Measurements from ENCODE around the gene OPCML.

DNA sequence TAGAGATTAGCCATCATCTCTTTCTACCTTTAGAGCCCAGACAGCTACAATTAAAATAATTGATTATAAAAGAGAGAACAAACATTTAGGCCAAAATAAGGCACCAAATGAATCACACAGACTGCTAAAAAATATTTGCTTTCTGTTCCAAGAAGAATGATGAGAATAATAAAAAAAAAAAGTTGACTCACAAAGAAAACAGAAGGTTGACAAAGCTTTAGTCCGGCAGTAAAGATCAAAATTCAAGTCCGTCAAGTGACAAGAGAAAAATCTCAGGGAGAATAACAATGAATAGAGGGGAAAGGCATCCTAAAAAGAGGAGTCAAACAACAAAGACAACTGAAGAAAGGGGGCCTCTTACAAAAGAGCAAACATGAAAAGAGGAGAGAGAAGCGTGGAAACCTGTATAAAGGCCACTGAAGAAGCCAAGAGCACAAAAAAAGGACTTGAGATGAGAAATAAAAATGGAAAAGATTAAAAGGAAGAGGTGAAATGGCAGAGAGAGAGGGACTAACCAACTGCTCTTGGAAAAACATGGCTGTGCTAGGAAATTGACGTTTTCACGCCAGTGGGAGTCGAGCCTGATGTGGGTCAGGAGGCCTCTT is 910.2 kb downstream of the OPCML start:
- TF ChIP-seq CTCF (IDR thresholded peaks at IDR 0.05) (no peak), POLR2AphosphoS5 (IDR thresholded peaks at IDR 0.05; ENCODE audit: insufficient read depth in 1 of 2, low read depth in 1 of 2) (no peak)

Measured in vagina (tissue), 2 donors.